WTC11 (cell line): ENCODE measurements around the gene ARHGEF17. TPM values are rescaled to one million over a fixed set of nuclear protein-coding genes. Genes with fewer than 3 reads are reported as not detected.

Source experiments
- ATAC-seq: fragments of 200-7000 bp; cut with Tn5 transposase; 2 replicates; pipeline ENCODE4 v1.10.0; 2021; ENCODE audit warnings: mild to moderate bottlenecking, moderate library complexity
- CTCF ChIA-PET: fragments of 300-600 bp; sonication (Branson Sonifier 250); formaldehyde crosslinking; loops from one replicate; lab custom pipeline; 2021; ENCODE audit warnings: antibody characterized with exemption; lab: Charles Lee
- POLR2A ChIA-PET: fragments of 350-600 bp; sonication (Branson Sonifier 250); formaldehyde crosslinking; loops from one replicate; lab custom pipeline; 2021; ENCODE audit warnings: antibody characterized with exemption; lab: Charles Lee
- DNase-seq: peaks from one replicate; pipeline ENCODE4 v3.0.0; 2021; ENCODE audit warnings: low spot score
- H3K27ac Mint-ChIP-seq: 2 replicates; pipeline ENCODE4 v1.8.0; 2021; ENCODE audit warnings: mixed read lengths
- H3K27me3 Mint-ChIP-seq: 2 replicates; pipeline ENCODE4 v1.8.0; 2021; ENCODE audit warnings: low read depth, mild to moderate bottlenecking, moderate library complexity, mixed read lengths
- H3K36me3 Mint-ChIP-seq: 2 replicates; pipeline ENCODE4 v1.8.0; 2021; ENCODE audit warnings: mixed read lengths
- H3K4me1 Mint-ChIP-seq: 2 replicates; pipeline ENCODE4 v1.8.0; 2022; ENCODE audit warnings: mixed read lengths
- H3K4me3 Mint-ChIP-seq: 2 replicates; pipeline ENCODE4 v1.8.0; 2021; ENCODE audit warnings: mild to moderate bottlenecking, moderate library complexity, mixed read lengths
- H3K9me3 Mint-ChIP-seq: 2 replicates; pipeline ENCODE4 v1.8.0; 2021; ENCODE audit warnings: mixed read lengths
- CDX4 ChIP-seq: fragments of 250-450 bp; sonication (Bioruptor Pico); IDR thresholded peaks from 2 replicates; pipeline ENCODE4 v1.9.0; 2021; ENCODE audit warnings: moderate library complexity, mild to moderate bottlenecking, inconsistent platforms, borderline replicate concordance
- FOXK1 ChIP-seq: sonication (generic); formaldehyde crosslinking; IDR thresholded peaks from 2 replicates; pipeline ENCODE4 v1.8.0; 2022; ENCODE audit warnings: mild to moderate bottlenecking, moderate library complexity, missing genetic modification reagents
- IRF1 ChIP-seq: sonication (generic); formaldehyde crosslinking; IDR thresholded peaks from 2 replicates; pipeline ENCODE4 v1.8.0; 2023; ENCODE audit warnings: missing genetic modification reagents
- MAX ChIP-seq: sonication (generic); formaldehyde crosslinking; IDR thresholded peaks from 2 replicates; pipeline ENCODE4 v1.8.0; 2022; ENCODE audit warnings: mild to moderate bottlenecking, missing genetic modification reagents
- NR2C2 ChIP-seq: sonication (generic); formaldehyde crosslinking; IDR thresholded peaks from 2 replicates; pipeline ENCODE4 v1.8.0; 2022; ENCODE audit warnings: mild to moderate bottlenecking, missing genetic modification reagents
- SOX15 ChIP-seq: fragments of 250-450 bp; sonication (Bioruptor Pico); IDR thresholded peaks from 2 replicates; pipeline ENCODE4 v1.9.0; 2021; ENCODE audit warnings: mild to moderate bottlenecking
- STAT6 ChIP-seq: sonication (generic); formaldehyde crosslinking; conservative IDR thresholded peaks from 2 replicates; pipeline ENCODE4 v1.8.1; 2023; ENCODE audit warnings: mild to moderate bottlenecking, low read depth, missing genetic modification reagents, moderate library complexity
- TP53 ChIP-seq: sonication (generic); formaldehyde crosslinking; IDR thresholded peaks from 2 replicates; pipeline ENCODE4 v1.8.1; 2023; ENCODE audit warnings: mild to moderate bottlenecking, missing genetic modification reagents
- USF1 ChIP-seq: sonication (generic); formaldehyde crosslinking; IDR thresholded peaks from 2 replicates; pipeline ENCODE4 v1.8.0; 2022; ENCODE audit warnings: mild to moderate bottlenecking, missing genetic modification reagents
- ZBTB21 ChIP-seq: sonication (generic); formaldehyde crosslinking; IDR thresholded peaks from 2 replicates; pipeline ENCODE4 v1.8.1; 2023; ENCODE audit warnings: mild to moderate bottlenecking, missing genetic modification reagents, borderline replicate concordance
- ZNF232 ChIP-seq: sonication (generic); formaldehyde crosslinking; IDR thresholded peaks from 2 replicates; pipeline ENCODE4 v1.8.0; 2022; ENCODE audit warnings: mild to moderate bottlenecking, missing genetic modification reagents
- ZNF281 ChIP-seq: sonication (generic); formaldehyde crosslinking; IDR thresholded peaks from 2 replicates; pipeline ENCODE4 v1.8.0; 2023; ENCODE audit warnings: mild to moderate bottlenecking, missing genetic modification reagents
- total RNA-seq: library from RNA; stranded (reverse); gene quantifications from 3 replicates; pipeline ENCODE4 v1.2.3, GENCODE V29; 2021

The ARHGEF17 gene
- total RNA-seq, 1 experiment from 2014 or later, result 18.2 TPM

GRCh38 chr11:73399636-73400035 lies 91.6 kb downstream of the ARHGEF17 start:
- ATAC-seq (no peak), DNase-seq (no peak)
- POLR2A ChIA-PET, result no interaction called here
- CTCF ChIA-PET, result interaction anchor here (0.8 to 6.8 kb wide), 10 partner anchors 27 to 261 kb away, joined by 3 to 54 read pairs (median 6); no protein-coding TSS in a partner anchor
- Mint-ChIP-seq H3K27me3 (no peaks in the 10 kb centered on the region), H3K4me1 (peaks cover 6% of the 10 kb centered on the region), H3K27ac (no peak overlapping the region), H3K4me3 (no peak overlapping the region), H3K36me3 (no peaks in the 10 kb centered on the region), H3K9me3 (no peaks in the 10 kb centered on the region)
- no peak for TF ChIP-seq TP53 (CRISPR knock-in tag)
- no peak for TF ChIP-seq STAT6
- TF ChIP-seq CDX4 (CRISPR knock-in tag), result no peak
- no peak for TF ChIP-seq FOXK1
- no peak for TF ChIP-seq MAX
- TF ChIP-seq IRF1 (CRISPR knock-in tag), result no peak
- no peak for TF ChIP-seq ZNF281 (CRISPR knock-in tag)
- no peak for TF ChIP-seq NR2C2 (CRISPR knock-in tag)
- no peak for TF ChIP-seq USF1 (CRISPR knock-in tag)
- TF ChIP-seq ZNF232, result no peak
- TF ChIP-seq SOX15 (CRISPR knock-in tag), result no peak

GRCh38 chr11:73400293-73400692 lies 92.2 kb downstream of the ARHGEF17 start:
- no peak overlapping the region for H3K27ac Mint-ChIP-seq
- no peak overlapping the region for H3K4me3 Mint-ChIP-seq
- CTCF ChIA-PET, result interaction anchor here (0.8 to 6.8 kb wide), 9 partner anchors 28 to 261 kb away, joined by 3 to 54 read pairs (median 5); no protein-coding TSS in a partner anchor
- TF ChIP-seq ZNF232 (no peak), CDX4 (CRISPR knock-in tag) (no peak), ZBTB21 (CRISPR knock-in tag) (no peak)
- TF ChIP-seq, all 79 proteins: peak for 0
- no peak for ATAC-seq
- H3K36me3 Mint-ChIP-seq, result no peaks in the 10 kb centered on the region
- no peaks in the 10 kb centered on the region for H3K27me3 Mint-ChIP-seq
- DNase-seq, result no peak
- POLR2A ChIA-PET, result no interaction called here
- no peaks in the 10 kb centered on the region for H3K9me3 Mint-ChIP-seq
- peaks cover 6% of the 10 kb centered on the region for H3K4me1 Mint-ChIP-seq
